HepG2 (cell line): ENCODE measurements around the gene RHO. TPM values are rescaled to one million over a fixed set of nuclear protein-coding genes. Genes with fewer than 3 reads are reported as not detected.
A peak's percentile ranks its signal among the peaks of the same experiment; 100 is the strongest.
"Not testable (repeated sequence)": the region's sequence is repeated elsewhere in the genome, so short reads cannot be mapped to it uniquely, and the experiment has no call there.

ENCODE experiments used
- ATAC-seq: fragments of 200-7000 bp; cut with Tn5 transposase; 3 replicates; pipeline ENCODE4 v1.9.1; 2020; ENCODE audit warnings: mild to moderate bottlenecking, moderate library complexity
- BruUV-seq: library from RNA; stranded (reverse); fragments of 400-500 nt; replicated peaks from 2 replicates; lab custom pipeline; 2021; lab: Mats Ljungman, UMichigan
- CTCF ChIA-PET: fragments of 300-600 bp; formaldehyde crosslinking; extraction: SDS; loops from one replicate; lab custom pipeline; 2021; ENCODE audit warnings: low total read pairs, inconsistent platforms, low intra/inter-chr PET ratio; lab: Yijun Ruan, JAX
- POLR2A ChIA-PET: fragments of 350-600 bp; sonication (Branson Sonifier 250); formaldehyde crosslinking; loops from one replicate; lab custom pipeline; 2020; ENCODE audit warnings: antibody characterized with exemption, inconsistent platforms; lab: Yijun Ruan, JAX
- DNase-seq: peaks from one replicate; pipeline ENCODE4 v3.0.0-alpha.2; 2015; ENCODE audit warnings: low spot score
- FAIRE-seq: peaks from 3 replicates; lab custom pipeline; 2011; peaks lifted over from hg19 to GRCh38; lab: Jason Lieb, UNC
- H2AFZ ChIP-seq: one replicate; pipeline ENCODE4 v1.6.1; 2011; ENCODE audit warnings: low read length, inconsistent platforms
- H3K27ac ChIP-seq: fragments of 300-600 bp; 3 replicates; pipeline ENCODE4 v1.8.0; 2011; ENCODE audit warnings: mixed run types, mild to moderate bottlenecking, mixed read lengths, low read length, inconsistent platforms; ENCODE audit not compliant: insufficient read depth; ENCODE audit errors: extremely low read length
- H3K27me3 ChIP-seq, 2 experiments: fragments of 200-600 bp in 1 of 2; 2 replicates in 1 of 2; 3 replicates in 1 of 2; pipeline versions ENCODE4 v1.6.0 to v1.8.0; 2011; ENCODE audit warnings: low read length in 2 of 2, mild to moderate bottlenecking in 2 of 2, moderate library complexity in 2 of 2, inconsistent platforms in 1 of 2; ENCODE audit not compliant: insufficient read depth in 2 of 2, control insufficient read depth in 1 of 2
- H3K36me3 ChIP-seq, 2 experiments: fragments of 200-600 bp in 1 of 2; replicated peaks in 1 of 2; 2 replicates in 1 of 2; 3 replicates in 1 of 2; pipeline versions ENCODE4 v1.5.1 to v1.8.0; 2011; ENCODE audit warnings: low read length in 2 of 2, inconsistent platforms in 1 of 2; ENCODE audit not compliant: insufficient read depth in 2 of 2, control insufficient read depth in 1 of 2
- H3K4me1 ChIP-seq: 2 replicates; pipeline ENCODE4 v1.5.1; 2012; ENCODE audit warnings: low read length, inconsistent platforms; ENCODE audit not compliant: insufficient read depth
- H3K4me2 ChIP-seq: 2 replicates; pipeline ENCODE4 v1.6.0; 2011; ENCODE audit warnings: low read depth, low read length, inconsistent platforms
- H3K4me3 ChIP-seq, 3 experiments: fragments of 200-600 bp in 1 of 3; sonication (generic), shearing (Covaris generic) in 1 of 3; replicated peaks in 1 of 3; 2 replicates each; pipeline ENCODE4 v1.5.1; 2011 to 2016; ENCODE audit warnings: low read length in 3 of 3, inconsistent platforms in 2 of 3, low read depth in 2 of 3, mild to moderate bottlenecking in 2 of 3, control low read depth in 1 of 3, mixed read lengths in 1 of 3; ENCODE audit not compliant: insufficient read depth in 1 of 3
- H3K79me2 ChIP-seq: one replicate; pipeline ENCODE4 v1.6.1; 2011; ENCODE audit warnings: low read length, inconsistent platforms; ENCODE audit not compliant: insufficient read depth
- H3K9ac ChIP-seq: 2 replicates; pipeline ENCODE4 v1.6.0; 2011; ENCODE audit warnings: mild to moderate bottlenecking, low read depth, low read length, inconsistent platforms; ENCODE audit not compliant: insufficient read depth
- H3K9me3 ChIP-seq: 2 replicates; pipeline ENCODE4 v1.5.1; 2012; ENCODE audit warnings: mild to moderate bottlenecking, low read length
- H4K20me1 ChIP-seq: 2 replicates; pipeline ENCODE4 v1.6.0; 2011; ENCODE audit warnings: inconsistent platforms, mild to moderate bottlenecking, low read length, moderate library complexity; ENCODE audit not compliant: insufficient read depth
- RBM39 ChIP-seq: fragments of 200-400 bp; formaldehyde crosslinking; IDR thresholded peaks from one replicate; pipeline ENCODE4 v1.6.1; 2018; ENCODE audit warnings: antibody characterized with exemption, mild to moderate bottlenecking, low read depth, low read length; ENCODE audit not compliant: poor library complexity, severe bottlenecking
- WGBS: methylation state at CpG from one replicate; pipeline ENCODE4 v1.1.6; 2017; ENCODE audit warnings: low lambda C conversion rate; 5-methylcytosine and 5-hydroxymethylcytosine counted together
- in situ Hi-C: cut with HindIII; loops from 2 replicates; pipeline ENCODE4 v1.10.0; 2017; ENCODE audit warnings: low pct_unique_long_range_greater_than_20kb; ENCODE audit not compliant: extremely low pct_ligation_motif_present
- intact Hi-C: fragments of 100-400 bp; cut with micrococcal nuclease; formaldehyde crosslinking; loops from one replicate; pipeline ENCODE4 v1.10.0; 2022; ENCODE audit not compliant: unreplicated experiment
- polyA plus RNA-seq, 8 experiments: library from polyadenylated mRNA; depleted of rRNA in 3 of 8; stranded (reverse) in 7 of 8; unstranded in 1 of 8; fragments of >200 nt; fragmentation: Illumina TruSeq in 4 of 8; extraction: Trizol in 4 of 8; gene quantifications; 2 replicates each; pipeline versions ENCODE4 v1.2.1 to v1.2.3, GENCODE V29; 2011 to 2016; ENCODE audit warnings: low read depth in 4 of 8, missing spikeins in 1 of 8, mixed read lengths in 1 of 8; ENCODE audit not compliant: insufficient read depth in 1 of 8
- total RNA-seq, 5 experiments: library from RNA; depleted of rRNA; stranded (reverse); fragments of >200 nt; fragmentation: Illumina TruSeq; extraction: Trizol; gene quantifications; 2 replicates each; pipeline ENCODE4 v1.2.3, GENCODE V29; 2016; ENCODE audit warnings: low read depth in 1 of 5

RHO gene
- total and polyA plus RNA-seq, 2 of the 13 experiments (the other 11 are each of a cell fraction or from before 2014, with no cell fraction given): not detected

GRCh38 chr3:129543999-129544398 is 15.6 kb downstream of the RHO start:
- Histone ChIP-seq H3K4me3 (no peak overlapping the region), H3K36me3 (no peaks in the 10 kb centered on the region), H3K79me2 (no peaks in the 10 kb centered on the region), H3K4me2 (peak overlapping the region; percentile 47; the same call in 1 of the 2 replicates), H3K27me3 (peaks cover 0 to 8% of the 10 kb centered on the region in 2 experiments; a peak in 1 of 5 replicates), H3K27ac (no peak overlapping the region), H2AFZ (no peak overlapping the region), H3K4me1 (peaks cover 47% of the 10 kb centered on the region), H3K9ac (no peak overlapping the region), H3K9me3 (no peaks in the 10 kb centered on the region), H4K20me1 (no peaks in the 10 kb centered on the region)
- DNase-seq (no peak), ATAC-seq (no peak; the same call in 2 of the 3 replicates), FAIRE-seq (no peak)
- WGBS: 42% methylated on average over 9 of the region's 9 CpGs
- no peak for TF ChIP-seq RBM39
- no TSS peak for BruUV-seq
- CTCF ChIA-PET: no interaction called here
- intact Hi-C loops: no loop called here
- in situ Hi-C loops: no loop called here
- POLR2A ChIA-PET: interaction anchor here (0.9 to 1.5 kb wide), 2 partner anchors 9 to 52 kb away, joined by 3 to 8 read pairs; no protein-coding TSS in a partner anchor

GRCh38 chr3:129545951-129546350 is 17.5 kb downstream of the RHO start:
- WGBS: 73% methylated on average over 3 of the region's 3 CpGs
- POLR2A ChIA-PET: not testable (repeated sequence)

More at GRCh38 chr3:129545951-129546350, 17.5 kb downstream of the RHO start:
- H2AFZ ChIP-seq, intact Hi-C loops, DNase-seq, H3K36me3 ChIP-seq, H3K79me2 ChIP-seq, H3K27ac ChIP-seq, FAIRE-seq, BruUV-seq, ATAC-seq, H4K20me1 ChIP-seq, CTCF ChIA-PET, H3K9me3 ChIP-seq, H3K4me2 ChIP-seq, H3K9ac ChIP-seq, H3K4me3 ChIP-seq, H3K27me3 ChIP-seq, in situ Hi-C loops: not testable (repeated sequence)
- peaks cover 36% of the 10 kb centered on the region for H3K4me1 ChIP-seq
